A549 (cell line): ENCODE results near the gene TRMT61A. TPM values are rescaled to one million over a fixed set of nuclear protein-coding genes. Genes with fewer than 3 reads are reported as not detected.
A peak's percentile ranks its signal among the peaks of the same experiment; 100 is the strongest.

Experiments used
- ATAC-seq, 2 experiments: fragments of 200-7000 bp in 1 of 2; fragments of >200 bp in 1 of 2; cut with Nextera tagmentation in 1 of 2; cut with Tn5 transposase in 1 of 2; 3 replicates each; pipeline versions ENCODE4 v1.8.0 to v1.9.1; 2018 to 2020; ENCODE audit warnings: mild to moderate bottlenecking in 1 of 2, moderate library complexity in 1 of 2
- CTCF ChIA-PET: fragments of 300-600 bp; sonication (Branson Sonifier 250); formaldehyde crosslinking; extraction: SDS; loops from one replicate; lab custom pipeline; 2021; ENCODE audit warnings: antibody characterized with exemption, inconsistent platforms; lab: Yijun Ruan, JAX
- POLR2A ChIA-PET: fragments of 350-600 bp; formaldehyde crosslinking; extraction: SDS; loops from one replicate; lab custom pipeline; 2021; ENCODE audit warnings: antibody characterized with exemption, inconsistent platforms; lab: Yijun Ruan, JAX
- DNase-seq, 2 experiments: peaks; one replicate each; pipeline versions ENCODE4 v3.0.0 to v3.0.0-alpha.2; 2011 to 2016; ENCODE audit warnings: low read depth in 1 of 2, low spot score in 1 of 2
- FAIRE-seq: peaks from 2 replicates; lab custom pipeline; 2011; peaks lifted over from hg19 to GRCh38; lab: Jason Lieb, UNC
- H3K27ac ChIP-seq, 2 experiments: fragments of >200 bp; sonication (Bioruptor Twin); formaldehyde crosslinking; 3 replicates each; pipeline ENCODE4 v1.5.1; 2016 to 2017
- H3K4me1 ChIP-seq: fragments of >200 bp; sonication (Bioruptor Twin); formaldehyde crosslinking; 3 replicates; pipeline ENCODE4 v1.6.1; 2016
- H3K4me2 ChIP-seq: fragments of >200 bp; sonication (Bioruptor Twin); formaldehyde crosslinking; 3 replicates; pipeline ENCODE4 v1.6.1; 2016
- H3K4me3 ChIP-seq: fragments of >200 bp; sonication (Bioruptor Twin); formaldehyde crosslinking; 3 replicates; pipeline ENCODE4 v1.5.1; 2016
- H3K9me3 ChIP-seq: fragments of >200 bp; sonication (Bioruptor Twin); formaldehyde crosslinking; 3 replicates; pipeline ENCODE4 v1.6.1; 2016
- BHLHE40 ChIP-seq: IDR thresholded peaks from 2 replicates; pipeline ENCODE4 v1.6.1; 2012; ENCODE audit warnings: low read depth, low read length, inconsistent platforms
- CBX2 ChIP-seq: fragments of 200-600 bp; sonication (generic); IDR thresholded peaks from 2 replicates; pipeline ENCODE4 v1.6.1; 2016; ENCODE audit warnings: low read depth, mild to moderate bottlenecking, borderline replicate concordance
- CEBPB ChIP-seq, 2 experiments: fragments of >200 bp in 1 of 2; sonication (Bioruptor Twin) in 1 of 2; formaldehyde crosslinking in 1 of 2; IDR thresholded peaks; 2 replicates each; pipeline ENCODE4 v1.6.1; 2012 to 2016
- EHF ChIP-seq: fragments of 250-450 bp; sonication (Bioruptor Pico); IDR thresholded peaks from 2 replicates; pipeline ENCODE4 v1.5.0; 2020; ENCODE audit warnings: mild to moderate bottlenecking
- ESRRA ChIP-seq: fragments of 150-350 bp; IDR thresholded peaks from 2 replicates; pipeline ENCODE4 v1.6.1; 2014; ENCODE audit warnings: mild to moderate bottlenecking, low read length, borderline replicate concordance
- FOSB ChIP-seq: fragments of 250-450 bp; sonication (Bioruptor Pico); IDR thresholded peaks from 2 replicates; pipeline ENCODE4 v1.5.0; 2020; ENCODE audit warnings: mild to moderate bottlenecking, moderate library complexity
- FOXS1 ChIP-seq: fragments of 250-450 bp; sonication (Bioruptor Pico); IDR thresholded peaks from 2 replicates; pipeline ENCODE4 v1.5.0; 2020; ENCODE audit warnings: mild to moderate bottlenecking, moderate library complexity
- HDAC2 ChIP-seq: fragments of 200-600 bp; sonication (generic); IDR thresholded peaks from 2 replicates; pipeline ENCODE4 v1.6.1; 2016
- HOXA7 ChIP-seq: fragments of 250-450 bp; sonication (Bioruptor Pico); IDR thresholded peaks from 2 replicates; pipeline ENCODE4 v1.5.0; 2020; ENCODE audit warnings: mild to moderate bottlenecking, moderate library complexity
- HOXB13 ChIP-seq: fragments of 250-450 bp; sonication (Bioruptor Pico); IDR thresholded peaks from 2 replicates; pipeline ENCODE4 v1.5.0; 2020; ENCODE audit warnings: low read depth, mild to moderate bottlenecking, moderate library complexity
- HOXB5 ChIP-seq: fragments of 250-450 bp; sonication (Bioruptor Pico); IDR thresholded peaks from 2 replicates; pipeline ENCODE4 v1.5.0; 2020; ENCODE audit warnings: mild to moderate bottlenecking, moderate library complexity
- KDM1A ChIP-seq: fragments of 200-600 bp; sonication (generic); IDR thresholded peaks from 2 replicates; pipeline ENCODE4 v1.6.1; 2016; ENCODE audit warnings: low read depth, mild to moderate bottlenecking
- MAFK ChIP-seq: fragments of 450-650 bp; IDR thresholded peaks from 2 replicates; pipeline ENCODE4 v1.6.1; 2014; ENCODE audit not compliant: partially characterized antibody
- MAX ChIP-seq: IDR thresholded peaks from 2 replicates; pipeline ENCODE4 v1.6.1; 2012
- NPAS2 ChIP-seq: fragments of 250-450 bp; sonication (Bioruptor Pico); IDR thresholded peaks from 2 replicates; pipeline ENCODE4 v1.8.0; 2022; ENCODE audit warnings: mild to moderate bottlenecking, moderate library complexity, borderline replicate concordance
- POLR2A ChIP-seq: IDR thresholded peaks from 2 replicates; pipeline ENCODE4 v1.6.1; 2012; ENCODE audit warnings: mild to moderate bottlenecking, low read length
- POLR2AphosphoS2 ChIP-seq: conservative IDR thresholded peaks from 2 replicates; pipeline ENCODE4 v1.6.1; 2012; ENCODE audit warnings: low read length, improper control_type of control experiment, inconsistent platforms
- REST ChIP-seq: fragments of 200-600 bp; sonication (generic); IDR thresholded peaks from 2 replicates; pipeline ENCODE4 v1.6.1; 2016; ENCODE audit warnings: antibody characterized with exemption, mild to moderate bottlenecking, moderate library complexity
- RFX5 ChIP-seq: fragments of 450-650 bp; IDR thresholded peaks from 2 replicates; pipeline ENCODE4 v1.7.1; 2014; ENCODE audit warnings: antibody characterized with exemption, mild to moderate bottlenecking, moderate library complexity
- RNF2 ChIP-seq: fragments of 200-600 bp; sonication (generic); IDR thresholded peaks from 2 replicates; pipeline ENCODE4 v1.6.1; 2016; ENCODE audit warnings: low read depth, mild to moderate bottlenecking, antibody characterized with exemption, moderate library complexity, borderline replicate concordance
- SREBF2 ChIP-seq: fragments of 450-650 bp; IDR thresholded peaks from 2 replicates; pipeline ENCODE4 v1.6.1; 2014; ENCODE audit warnings: mild to moderate bottlenecking, moderate library complexity
- TP53 ChIP-seq: fragments of 250-450 bp; sonication (Bioruptor Pico); IDR thresholded peaks from 2 replicates; pipeline ENCODE4 v1.5.0; 2021; ENCODE audit warnings: mild to moderate bottlenecking, moderate library complexity
- USF2 ChIP-seq: fragments of 450-650 bp; IDR thresholded peaks from 2 replicates; pipeline ENCODE4 v1.6.1; 2014; ENCODE audit warnings: antibody characterized with exemption
- WGBS: methylation state at CpG from one replicate; pipeline ENCODE4 v1.1.6; 2017; ENCODE audit errors: missing lambda C conversion rate; 5-methylcytosine and 5-hydroxymethylcytosine counted together
- polyA plus RNA-seq, 4 experiments: library from polyadenylated mRNA; depleted of rRNA in 3 of 4; stranded (reverse); fragments of >200 nt; fragmentation: RNase III in 1 of 4; extraction: RNeasy Plus Mini Kit Qiagen cat#74134 plus additional on column Dnase treatment in 1 of 4; gene quantifications; 2 replicates in 3 of 4; 3 replicates in 1 of 4; pipeline ENCODE4 v1.2.3, GENCODE V29; 2011 to 2017
- TF ChIP-seq, protein P1 (sequence below): IDR thresholded peaks from 2 replicates; pipeline ENCODE4 v1.6.1; 2012; ENCODE audit warnings: low read depth, borderline replicate concordance

Gene TRMT61A
- polyA plus RNA-seq, 2 of the 4 experiments (the other 2 are of a cell fraction): 8.3 to 19.4 TPM

DNA sequence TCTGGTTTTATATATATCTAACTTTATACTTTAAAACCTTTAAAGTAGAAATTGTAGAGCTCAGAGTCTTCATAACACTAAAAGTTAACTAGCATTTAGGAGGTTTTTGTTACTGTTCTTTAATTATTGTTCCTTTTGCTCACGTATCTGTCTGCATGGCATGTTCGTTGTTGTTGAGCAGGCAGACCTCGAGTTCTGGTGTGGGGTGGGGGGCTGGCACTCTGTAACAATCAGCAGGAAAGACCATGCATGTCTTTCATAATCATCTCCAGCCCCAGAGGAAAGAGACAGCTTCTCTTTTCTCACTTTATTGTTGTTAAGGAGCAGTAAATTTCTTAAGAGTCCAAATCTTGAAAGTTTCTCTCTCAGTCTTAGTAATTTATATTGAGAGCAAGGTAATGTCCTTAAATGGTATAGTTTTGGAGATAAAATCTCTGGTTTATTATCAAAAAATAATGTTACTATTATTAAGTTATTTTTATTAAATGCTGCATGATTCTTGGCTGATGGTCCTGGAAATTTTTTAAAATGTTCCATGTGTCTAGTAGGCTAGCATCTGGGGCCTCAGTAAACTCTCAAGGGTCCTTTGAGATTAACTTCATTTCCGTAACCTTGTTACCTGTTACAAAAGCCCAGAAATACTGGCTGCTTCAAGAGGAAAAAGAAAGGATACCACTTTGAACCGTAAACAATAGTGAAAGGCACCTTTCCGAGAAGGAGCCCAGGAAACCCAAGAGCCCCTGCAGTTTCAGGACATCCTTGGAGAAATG lies 36.7 kb upstream of the TRMT61A start:
- FAIRE-seq: no peak
- POLR2A ChIA-PET: no interaction called here

DNA sequence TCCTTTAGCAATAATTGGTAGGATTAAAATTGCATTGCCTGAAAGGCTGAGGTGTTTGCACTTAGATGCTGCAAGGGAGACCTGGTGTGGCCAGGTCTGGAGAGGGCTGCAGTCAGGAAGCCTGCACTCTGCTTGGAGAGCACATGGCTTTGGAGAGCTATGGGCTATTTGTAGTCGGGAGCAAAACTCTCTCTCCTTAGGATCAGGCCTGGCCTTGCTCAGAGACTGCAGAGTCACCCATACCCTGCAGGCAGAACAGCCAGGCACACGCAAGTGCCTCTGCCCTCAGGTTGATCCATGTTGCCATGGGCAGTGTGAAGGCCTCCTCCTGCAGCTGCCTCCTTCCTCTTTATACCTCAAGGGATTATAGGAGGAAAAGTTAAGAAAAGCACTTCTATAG lies 33.1 kb upstream of the TRMT61A start:
- H3K9me3 ChIP-seq: no peaks in the 10 kb centered on the region
- 0 out of 3 replicates have a peak, but pooled peaks cover 2% of the 10 kb centered on the region for H3K4me1 ChIP-seq
- ChIA-PET POLR2A (no interaction called here), CTCF (interaction anchor here (1.0 to 2.1 kb wide), 2 partner anchors 13 to 23 kb away, joined by 3 to 7 read pairs; no protein-coding TSS in a partner anchor)
- 43% methylated on average over 2 of the region's 2 CpGs for WGBS
- no peak overlapping the region for H3K27ac ChIP-seq
- FAIRE-seq: no peak
- no peak overlapping the region for H3K4me2 ChIP-seq
- DNase-seq: no peak
- no peak for TF ChIP-seq CEBPB (IDR thresholded peaks at IDR 0.05)
- no peak for TF ChIP-seq SREBF2
- no peak for TF ChIP-seq NPAS2 (CRISPR knock-in tag)
- TF ChIP-seq EHF (CRISPR knock-in tag): no peak
- H3K4me3 ChIP-seq: no peak overlapping the region
- ATAC-seq: peak; percentile 23 to 37; a peak in 2 of 6 replicates

More for the DNA sequence above, 36.7 kb upstream of the TRMT61A start:
- TF ChIP-seq USF2: no peak
- no peak for TF ChIP-seq RFX5
- no peak for TF ChIP-seq ESRRA
- no peak for TF ChIP-seq MAFK
- TF ChIP-seq REST: no peak
- no peak for TF ChIP-seq HDAC2
- TF ChIP-seq POLR2AphosphoS2: no peak
- no peak for TF ChIP-seq SREBF2
- no peak for TF ChIP-seq KDM1A
- TF ChIP-seq, protein P1, sequence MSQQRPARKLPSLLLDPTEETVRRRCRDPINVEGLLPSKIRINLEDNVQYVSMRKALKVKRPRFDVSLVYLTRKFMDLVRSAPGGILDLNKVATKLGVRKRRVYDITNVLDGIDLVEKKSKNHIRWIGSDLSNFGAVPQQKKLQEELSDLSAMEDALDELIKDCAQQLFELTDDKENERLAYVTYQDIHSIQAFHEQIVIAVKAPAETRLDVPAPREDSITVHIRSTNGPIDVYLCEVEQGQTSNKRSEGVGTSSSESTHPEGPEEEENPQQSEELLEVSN: no peak
- TF ChIP-seq FOSB (CRISPR knock-in tag): no peak
- no peak for DNase-seq
- CTCF ChIA-PET: interaction anchor here (1.5 to 6.5 kb wide), 4 partner anchors 7 to 26 kb away, joined by 3 to 45 read pairs (median 6); no protein-coding TSS in a partner anchor
- no peak overlapping the region for H3K4me3 ChIP-seq
- H3K9me3 ChIP-seq: no peaks in the 10 kb centered on the region
- ATAC-seq: no peak
- WGBS: 90% methylated on average over 6 of the region's 6 CpGs
- no peak overlapping the region for H3K4me2 ChIP-seq
- no peaks in the 10 kb centered on the region; the same call in 2 of the 3 replicates for H3K4me1 ChIP-seq
- no peak overlapping the region for H3K27ac ChIP-seq

GRCh38 chr14:103496776-103497175 lies 32.2 kb upstream of the TRMT61A start:
- no peak for FAIRE-seq
- POLR2A ChIA-PET: no interaction called here
- TF ChIP-seq HOXB13 (no peak), MAFK (no peak), HDAC2 (no peak), SREBF2 (no peak), POLR2AphosphoS2 (no peak), MAX (no peak), RNF2 (no peak), HOXA7 (CRISPR knock-in tag) (no peak), TP53 (CRISPR knock-in tag) (no peak), FOXS1 (CRISPR knock-in tag) (no peak), HOXB5 (CRISPR knock-in tag) (no peak), BHLHE40 (no peak), ESRRA (no peak), REST (no peak), CBX2 (no peak), POLR2A (no peak)

More at GRCh38 chr14:103496776-103497175, 32.2 kb upstream of the TRMT61A start:
- Histone ChIP-seq H3K4me1 (0 out of 3 replicates have a peak, but pooled peaks cover 2% of the 10 kb centered on the region), H3K4me3 (no peak overlapping the region), H3K4me2 (no peak overlapping the region), H3K9me3 (no peaks in the 10 kb centered on the region), H3K27ac (no peak overlapping the region)
- 37% methylated on average over 1 of the region's 1 CpG for WGBS
- DNase-seq (no peak), ATAC-seq (no peak)
- CTCF ChIA-PET: interaction anchor here (1.0 to 10.5 kb wide), 2 partner anchors 11 to 24 kb away, joined by 3 to 97 read pairs; partner anchors contain the start of gene CKB
